ENCODE measurements around the gene AREL1.

Gene AREL1

GRCh38 chr14:74683406-74683805 is 29.5 kb downstream of the AREL1 start:
- 96% methylated on average over 3 of the region's 3 CpGs for WGBS, 2 experiments
- peaks cover 13% of the 10 kb centered on the region for H3K36me3 ChIP-seq (ENCODE audit: control insufficient read depth, insufficient read depth, low read length)
- no peak overlapping the region for H3K27ac ChIP-seq (ENCODE audit: insufficient read depth, low read depth, low read length, poor library complexity, severe bottlenecking)
- no peaks in the 10 kb centered on the region for H3K27me3 ChIP-seq (ENCODE audit: control insufficient read depth, insufficient read depth, low read length, poor library complexity, severe bottlenecking)
- no peaks in the 10 kb centered on the region for H3K4me1 ChIP-seq (ENCODE audit: control insufficient read depth, insufficient read depth, low read length)
- no peaks in the 10 kb centered on the region for H3K9me3 ChIP-seq (ENCODE audit: control insufficient read depth, low read length)
- no peak overlapping the region for H3K4me3 ChIP-seq (ENCODE audit: insufficient read depth, low read depth, low read length)

GRCh38 chr14:74682169-74682952 is 30.5 kb downstream of the AREL1 start:
- Histone ChIP-seq H3K4me3 (ENCODE audit: insufficient read depth, low read depth, low read length) (no peak overlapping the region), H3K36me3 (ENCODE audit: control insufficient read depth, insufficient read depth, low read length) (peaks cover 13% of the 10 kb centered on the region), H3K9me3 (ENCODE audit: control insufficient read depth, low read length) (no peaks in the 10 kb centered on the region), H3K27me3 (ENCODE audit: control insufficient read depth, insufficient read depth, low read length, poor library complexity, severe bottlenecking) (no peaks in the 10 kb centered on the region), H3K27ac (ENCODE audit: insufficient read depth, low read depth, low read length, poor library complexity, severe bottlenecking) (no peak overlapping the region), H3K4me1 (ENCODE audit: control insufficient read depth, insufficient read depth, low read length) (no peaks in the 10 kb centered on the region)
- 88 to 89% methylated on average over 8 to 10 of the region's 10 CpGs for WGBS, 2 experiments

- H3K27ac ChIP-seq (ENCODE audit: insufficient read depth, low read depth, low read length, poor library complexity, severe bottlenecking) = no peak overlapping the region
- no peaks in the 10 kb centered on the region for H3K4me1 ChIP-seq (ENCODE audit: control insufficient read depth, insufficient read depth, low read length)
- H3K27me3 ChIP-seq (ENCODE audit: control insufficient read depth, insufficient read depth, low read length, poor library complexity, severe bottlenecking) = no peaks in the 10 kb centered on the region
- H3K9me3 ChIP-seq (ENCODE audit: control insufficient read depth, low read length) = no peaks in the 10 kb centered on the region
- H3K36me3 ChIP-seq (ENCODE audit: control insufficient read depth, insufficient read depth, low read length) = peaks cover 30% of the 10 kb centered on the region
- H3K4me3 ChIP-seq (ENCODE audit: insufficient read depth, low read depth, low read length) = no peak overlapping the region
Observed at GRCh38 chr14:74675219-74675618, 37.7 kb downstream of the AREL1 start.

GRCh38 chr14:74673768-74674167 is 39.1 kb downstream of the AREL1 start:
- no peak overlapping the region for H3K4me3 ChIP-seq (ENCODE audit: insufficient read depth, low read depth, low read length)
- no peaks in the 10 kb centered on the region for H3K27me3 ChIP-seq (ENCODE audit: control insufficient read depth, insufficient read depth, low read length, poor library complexity, severe bottlenecking)
- H3K9me3 ChIP-seq (ENCODE audit: control insufficient read depth, low read length) = no peaks in the 10 kb centered on the region
- WGBS, 2 experiments = 99% methylated on average over 4 of the region's 4 CpGs
- H3K27ac ChIP-seq (ENCODE audit: insufficient read depth, low read depth, low read length, poor library complexity, severe bottlenecking) = no peak overlapping the region
- no peaks in the 10 kb centered on the region for H3K4me1 ChIP-seq (ENCODE audit: control insufficient read depth, insufficient read depth, low read length)
- H3K36me3 ChIP-seq (ENCODE audit: control insufficient read depth, insufficient read depth, low read length) = peaks cover 44% of the 10 kb centered on the region

GRCh38 chr14:74671789-74672188 is 41.1 kb downstream of the AREL1 start:
- Histone ChIP-seq H3K27ac (ENCODE audit: insufficient read depth, low read depth, low read length, poor library complexity, severe bottlenecking) (no peak overlapping the region), H3K4me3 (ENCODE audit: insufficient read depth, low read depth, low read length) (no peak overlapping the region), H3K36me3 (ENCODE audit: control insufficient read depth, insufficient read depth, low read length) (peaks cover 52% of the 10 kb centered on the region), H3K4me1 (ENCODE audit: control insufficient read depth, insufficient read depth, low read length) (no peaks in the 10 kb centered on the region), H3K9me3 (ENCODE audit: control insufficient read depth, low read length) (no peaks in the 10 kb centered on the region), H3K27me3 (ENCODE audit: control insufficient read depth, insufficient read depth, low read length, poor library complexity, severe bottlenecking) (no peaks in the 10 kb centered on the region)
- 97% methylated on average over 4 of the region's 4 CpGs for WGBS, 2 experiments

- Histone ChIP-seq H3K36me3 (ENCODE audit: control insufficient read depth, insufficient read depth, low read length) (peaks cover 48% of the 10 kb centered on the region), H3K27ac (ENCODE audit: insufficient read depth, low read depth, low read length, poor library complexity, severe bottlenecking) (no peak overlapping the region), H3K4me3 (ENCODE audit: insufficient read depth, low read depth, low read length) (no peak overlapping the region), H3K27me3 (ENCODE audit: control insufficient read depth, insufficient read depth, low read length, poor library complexity, severe bottlenecking) (no peaks in the 10 kb centered on the region), H3K9me3 (ENCODE audit: control insufficient read depth, low read length) (no peaks in the 10 kb centered on the region), H3K4me1 (ENCODE audit: control insufficient read depth, insufficient read depth, low read length) (no peaks in the 10 kb centered on the region)
- WGBS, 2 experiments = 91 to 97% methylated on average over 8 of the region's 9 CpGs
Observed at GRCh38 chr14:74670726-74671411, 42.0 kb downstream of the AREL1 start.

- H3K36me3 ChIP-seq (ENCODE audit: control insufficient read depth, insufficient read depth, low read length) = peaks cover 40% of the 10 kb centered on the region
- no peaks in the 10 kb centered on the region for H3K27me3 ChIP-seq (ENCODE audit: control insufficient read depth, insufficient read depth, low read length, poor library complexity, severe bottlenecking)
- H3K4me1 ChIP-seq (ENCODE audit: control insufficient read depth, insufficient read depth, low read length) = no peaks in the 10 kb centered on the region
- WGBS, 2 experiments = 94 to 97% methylated on average over 10 of the region's 10 CpGs
- H3K27ac ChIP-seq (ENCODE audit: insufficient read depth, low read depth, low read length, poor library complexity, severe bottlenecking) = no peak overlapping the region
- no peak overlapping the region for H3K4me3 ChIP-seq (ENCODE audit: insufficient read depth, low read depth, low read length)
- H3K9me3 ChIP-seq (ENCODE audit: control insufficient read depth, low read length) = no peaks in the 10 kb centered on the region
Observed at GRCh38 chr14:74669846-74670245, 43.0 kb downstream of the AREL1 start.

- H3K27ac ChIP-seq (ENCODE audit: insufficient read depth, low read depth, low read length, poor library complexity, severe bottlenecking) = no peak overlapping the region
- peaks cover 38% of the 10 kb centered on the region for H3K36me3 ChIP-seq (ENCODE audit: control insufficient read depth, insufficient read depth, low read length)
- no peaks in the 10 kb centered on the region for H3K27me3 ChIP-seq (ENCODE audit: control insufficient read depth, insufficient read depth, low read length, poor library complexity, severe bottlenecking)
- H3K4me1 ChIP-seq (ENCODE audit: control insufficient read depth, insufficient read depth, low read length) = no peaks in the 10 kb centered on the region
- no peak overlapping the region for H3K4me3 ChIP-seq (ENCODE audit: insufficient read depth, low read depth, low read length)
- 100% methylated on average over 1 of the region's 1 CpG for WGBS, 2 experiments
- no peaks in the 10 kb centered on the region for H3K9me3 ChIP-seq (ENCODE audit: control insufficient read depth, low read length)
Observed at GRCh38 chr14:74669256-74669655, 43.6 kb downstream of the AREL1 start.

GRCh38 chr14:74667758-74668157 is 45.1 kb downstream of the AREL1 start:
- H3K27ac ChIP-seq (ENCODE audit: insufficient read depth, low read depth, low read length, poor library complexity, severe bottlenecking) = no peak overlapping the region
- H3K9me3 ChIP-seq (ENCODE audit: control insufficient read depth, low read length) = no peaks in the 10 kb centered on the region
- no peaks in the 10 kb centered on the region for H3K4me1 ChIP-seq (ENCODE audit: control insufficient read depth, insufficient read depth, low read length)
- H3K27me3 ChIP-seq (ENCODE audit: control insufficient read depth, insufficient read depth, low read length, poor library complexity, severe bottlenecking) = no peaks in the 10 kb centered on the region
- peaks cover 44% of the 10 kb centered on the region for H3K36me3 ChIP-seq (ENCODE audit: control insufficient read depth, insufficient read depth, low read length)
- no peak overlapping the region for H3K4me3 ChIP-seq (ENCODE audit: insufficient read depth, low read depth, low read length)
- WGBS, 2 experiments = 90% methylated on average over 1 of the region's 1 CpG; no CpG with 5 or more reads in 1 of the 2 experiments

GRCh38 chr14:74664717-74665116 is 48.2 kb downstream of the AREL1 start:
- Histone ChIP-seq H3K36me3 (ENCODE audit: control insufficient read depth, insufficient read depth, low read length) (peaks cover 44% of the 10 kb centered on the region), H3K27ac (ENCODE audit: insufficient read depth, low read depth, low read length, poor library complexity, severe bottlenecking) (no peak overlapping the region)
- 91 to 98% methylated on average over 2 of the region's 2 CpGs for WGBS, 2 experiments

More at GRCh38 chr14:74664717-74665116, 48.2 kb downstream of the AREL1 start:
- H3K9me3 ChIP-seq (ENCODE audit: control insufficient read depth, low read length) = no peaks in the 10 kb centered on the region
- no peaks in the 10 kb centered on the region for H3K4me1 ChIP-seq (ENCODE audit: control insufficient read depth, insufficient read depth, low read length)
- H3K4me3 ChIP-seq (ENCODE audit: insufficient read depth, low read depth, low read length) = no peak overlapping the region
- H3K27me3 ChIP-seq (ENCODE audit: control insufficient read depth, insufficient read depth, low read length, poor library complexity, severe bottlenecking) = no peaks in the 10 kb centered on the region
